H9 (cell line): ENCODE results near the gene CLCN6. TPM values are rescaled to one million over a fixed set of nuclear protein-coding genes. Genes with fewer than 3 reads are reported as not detected.

Experiments
- DNase-seq: peaks from one replicate; pipeline ENCODE4 v3.0.0-alpha.2; 2017
- H2AFZ ChIP-seq: one replicate; pipeline ENCODE4 v1.6.1; 2013; ENCODE audit warnings: mild to moderate bottlenecking, low read length, control low read depth, moderate library complexity
- H2AK5ac ChIP-seq: 2 replicates; pipeline ENCODE4 v1.6.1; 2013; ENCODE audit warnings: low read length, control low read depth, mixed read lengths; ENCODE audit not compliant: insufficient read length
- H2BK120ac ChIP-seq: one replicate; pipeline ENCODE4 v1.6.1; 2013; ENCODE audit warnings: low read depth, mild to moderate bottlenecking, low read length, control low read depth, inconsistent platforms; ENCODE audit not compliant: poor library complexity, severe bottlenecking
- H2BK12ac ChIP-seq: 2 replicates; pipeline ENCODE4 v1.6.1; 2013; ENCODE audit warnings: low read length, control low read depth, mixed read lengths, low read depth; ENCODE audit not compliant: insufficient read length
- H2BK15ac ChIP-seq: 2 replicates; pipeline ENCODE4 v1.6.1; 2013; ENCODE audit warnings: low read depth, low read length, control low read depth
- H2BK20ac ChIP-seq: one replicate; pipeline ENCODE4 v1.6.1; 2013; ENCODE audit warnings: low read depth, mild to moderate bottlenecking, low read length, control low read depth, inconsistent platforms; ENCODE audit not compliant: poor library complexity, severe bottlenecking
- H2BK5ac ChIP-seq: 2 replicates; pipeline ENCODE4 v1.6.1; 2013; ENCODE audit warnings: low read length, control low read depth, mixed read lengths; ENCODE audit not compliant: insufficient read length
- H3K14ac ChIP-seq: 2 replicates; pipeline ENCODE4 v1.6.1; 2013; ENCODE audit warnings: low read length, control low read depth; ENCODE audit not compliant: insufficient read depth
- H3K18ac ChIP-seq: 2 replicates; pipeline ENCODE4 v1.6.1; 2013; ENCODE audit warnings: low read depth, mild to moderate bottlenecking, mixed read lengths, low read length, control low read depth; ENCODE audit not compliant: insufficient read length
- H3K23ac ChIP-seq: 2 replicates; pipeline ENCODE4 v1.6.1; 2013; ENCODE audit warnings: low read length, control low read depth, mixed read lengths, low read depth; ENCODE audit not compliant: insufficient read length
- H3K23me2 ChIP-seq: 2 replicates; pipeline ENCODE4 v1.6.1; 2013; ENCODE audit warnings: low read depth, mild to moderate bottlenecking, mixed read lengths, low read length, control low read depth; ENCODE audit not compliant: insufficient read length, poor library complexity, severe bottlenecking
- H3K27ac ChIP-seq: 2 replicates; pipeline ENCODE4 v1.5.1; 2013; ENCODE audit warnings: low read length, control low read depth, mixed read lengths, low read depth; ENCODE audit not compliant: insufficient read length
- H3K27me3 ChIP-seq: 2 replicates; pipeline ENCODE4 v1.6.1; 2013; ENCODE audit warnings: low read length, control low read depth, inconsistent platforms; ENCODE audit not compliant: insufficient read depth
- H3K4ac ChIP-seq: 2 replicates; pipeline ENCODE4 v1.6.1; 2013; ENCODE audit warnings: low read depth, mild to moderate bottlenecking, control low read depth, inconsistent platforms, low read length, moderate library complexity
- H3K4me1 ChIP-seq: 2 replicates; pipeline ENCODE4 v1.6.1; 2013; ENCODE audit warnings: low read length, control low read depth, inconsistent platforms; ENCODE audit not compliant: insufficient read depth
- H3K4me2 ChIP-seq: 2 replicates; pipeline ENCODE4 v1.6.1; 2013; ENCODE audit warnings: low read length, control low read depth, mixed read lengths; ENCODE audit not compliant: insufficient read length, insufficient read depth
- H3K56ac ChIP-seq: 2 replicates; pipeline ENCODE4 v1.6.1; 2013; ENCODE audit warnings: low read depth, mild to moderate bottlenecking, mixed read lengths, low read length, control low read depth; ENCODE audit not compliant: insufficient read length
- H3K79me1 ChIP-seq: 2 replicates; pipeline ENCODE4 v1.6.1; 2013; ENCODE audit warnings: low read depth, mild to moderate bottlenecking, moderate library complexity, low read length, control low read depth, inconsistent platforms; ENCODE audit not compliant: insufficient read depth, poor library complexity, severe bottlenecking
- H3K79me2 ChIP-seq: 2 replicates; pipeline ENCODE4 v1.6.1; 2013; ENCODE audit warnings: low read length, control low read depth, inconsistent platforms; ENCODE audit not compliant: insufficient read depth
- H3K9ac ChIP-seq: 2 replicates; pipeline ENCODE4 v1.6.1; 2013; ENCODE audit warnings: low read length, control low read depth, mixed read lengths; ENCODE audit not compliant: insufficient read length; ENCODE audit errors: extremely low read depth
- H3K9me3 ChIP-seq: one replicate; pipeline ENCODE4 v1.6.1; 2013; ENCODE audit warnings: low read depth, low read length, inconsistent platforms; ENCODE audit not compliant: control insufficient read depth
- H3T11ph ChIP-seq: one replicate; pipeline ENCODE4 v1.6.1; 2013; ENCODE audit warnings: mild to moderate bottlenecking, low read length, control low read depth, inconsistent platforms
- H4K20me1 ChIP-seq: one replicate; pipeline ENCODE4 v1.6.1; 2013; ENCODE audit not compliant: control insufficient read depth, insufficient read length, insufficient read depth
- H4K5ac ChIP-seq: 2 replicates; pipeline ENCODE4 v1.6.1; 2013; ENCODE audit warnings: low read depth, mild to moderate bottlenecking, mixed read lengths, low read length, control low read depth; ENCODE audit not compliant: insufficient read length
- H4K8ac ChIP-seq: replicated peaks from 2 replicates; pipeline ENCODE4 v1.6.1; 2013; ENCODE audit warnings: low read length, control low read depth, mixed read lengths, low read depth; ENCODE audit not compliant: insufficient read length
- H4K91ac ChIP-seq: 2 replicates; pipeline ENCODE4 v1.6.1; 2013; ENCODE audit warnings: low read depth, mild to moderate bottlenecking, moderate library complexity, mixed read lengths, low read length, control low read depth; ENCODE audit not compliant: insufficient read length
- H3K27ac Mint-ChIP-seq, 3 experiments: 2 replicates in 2 of 3; 3 replicates in 1 of 3; pipeline ENCODE4 v1.8.0; 2020 to 2021; ENCODE audit warnings: mixed read lengths in 3 of 3, mild to moderate bottlenecking in 1 of 3, moderate library complexity in 1 of 3
- H3K27me3 Mint-ChIP-seq: 2 replicates; pipeline ENCODE4 v1.8.0; 2021; ENCODE audit warnings: low read depth, mild to moderate bottlenecking, moderate library complexity, mixed read lengths
- H3K36me3 Mint-ChIP-seq, 3 experiments: 2 replicates in 2 of 3; 3 replicates in 1 of 3; pipeline ENCODE4 v1.8.0; 2020 to 2021; ENCODE audit warnings: low read depth in 3 of 3, mixed read lengths in 3 of 3; ENCODE audit not compliant: insufficient read depth in 1 of 3
- H3K4me1 Mint-ChIP-seq, 2 experiments: 2 replicates each; pipeline ENCODE4 v1.8.0; 2020; ENCODE audit warnings: mixed read lengths in 2 of 2
- H3K4me3 Mint-ChIP-seq, 2 experiments: 2 replicates in 1 of 2; 3 replicates in 1 of 2; pipeline ENCODE4 v1.8.0; 2020 to 2021; ENCODE audit warnings: mild to moderate bottlenecking in 2 of 2, mixed read lengths in 2 of 2, moderate library complexity in 1 of 2
- H3K9me3 Mint-ChIP-seq, 2 experiments: 2 replicates in 1 of 2; 3 replicates in 1 of 2; pipeline ENCODE4 v1.8.0; 2020; ENCODE audit warnings: mild to moderate bottlenecking in 2 of 2, mixed read lengths in 2 of 2, moderate library complexity in 1 of 2
- WGBS: extraction: QIAGEN DNeasy Blood & Tissue Kit; methylation state at CpG from one replicate; pipeline ENCODE4 v1.1.7; 2013; ENCODE audit warnings: missing lambda C conversion rate, low lambda C conversion rate, mixed read lengths; ENCODE audit not compliant: insufficient read length; ENCODE audit errors: extremely low coverage; 5-methylcytosine and 5-hydroxymethylcytosine counted together
- total RNA-seq: library from RNA; stranded (reverse); gene quantifications from 2 replicates; pipeline ENCODE4 v1.2.1, GENCODE V29; 2021
- TF ChIP-seq, protein P1 (sequence below): fragments of 200-600 bp; sonication (generic); conservative IDR thresholded peaks from 3 replicates; pipeline ENCODE4 v1.8.0; 2021; ENCODE audit warnings: antibody characterized with exemption, mild to moderate bottlenecking

The CLCN6 gene
- total RNA-seq, 1 experiment from 2014 or later = 20.5 TPM

DNA sequence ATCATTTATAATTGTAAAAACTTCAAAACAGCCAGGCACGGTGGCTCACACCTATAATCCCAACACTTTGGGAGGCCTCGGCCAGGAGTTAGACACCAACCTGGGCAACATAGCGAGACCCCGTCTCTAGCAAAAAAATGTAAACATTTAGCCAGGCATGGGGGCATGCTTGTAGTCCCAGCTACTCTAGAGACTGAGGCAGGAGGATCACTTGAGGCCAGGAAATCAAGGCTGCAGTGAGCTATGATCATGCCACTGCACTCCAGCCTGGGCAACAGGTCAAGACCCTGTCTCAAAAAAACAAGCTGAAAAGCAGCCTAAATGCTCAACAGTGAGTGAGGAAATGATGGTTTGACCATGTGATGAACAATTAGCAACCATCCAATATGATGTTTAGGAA, 36.7 kb upstream of the CLCN6 start:
- H3K27ac ChIP-seq = no peak overlapping the region
- Mint-ChIP-seq H3K4me3 (no peak overlapping the region), H3K36me3 (no peaks in the 10 kb centered on the region), H3K4me1 (no peaks in the 10 kb centered on the region), H3K27me3 (peaks cover 23% of the 10 kb centered on the region), H3K9me3 (no peaks in the 10 kb centered on the region), H3K27ac (no peak overlapping the region)
- no peak overlapping the region for H3K56ac ChIP-seq
- H3K4me1 ChIP-seq = no peaks in the 10 kb centered on the region
- H3K79me1 ChIP-seq = no peaks in the 10 kb centered on the region
- no peak overlapping the region for H3K14ac ChIP-seq
- no peak overlapping the region for H3K4me2 ChIP-seq
- H3K27me3 ChIP-seq = no peaks in the 10 kb centered on the region
- H2BK15ac ChIP-seq = no peak overlapping the region
- no peak overlapping the region for H4K8ac ChIP-seq
- H2AFZ ChIP-seq = no peak overlapping the region
- no peak overlapping the region for H3T11ph ChIP-seq
- no peak overlapping the region for H3K18ac ChIP-seq
- H2BK120ac ChIP-seq = no peak overlapping the region
- TF ChIP-seq, protein P1, sequence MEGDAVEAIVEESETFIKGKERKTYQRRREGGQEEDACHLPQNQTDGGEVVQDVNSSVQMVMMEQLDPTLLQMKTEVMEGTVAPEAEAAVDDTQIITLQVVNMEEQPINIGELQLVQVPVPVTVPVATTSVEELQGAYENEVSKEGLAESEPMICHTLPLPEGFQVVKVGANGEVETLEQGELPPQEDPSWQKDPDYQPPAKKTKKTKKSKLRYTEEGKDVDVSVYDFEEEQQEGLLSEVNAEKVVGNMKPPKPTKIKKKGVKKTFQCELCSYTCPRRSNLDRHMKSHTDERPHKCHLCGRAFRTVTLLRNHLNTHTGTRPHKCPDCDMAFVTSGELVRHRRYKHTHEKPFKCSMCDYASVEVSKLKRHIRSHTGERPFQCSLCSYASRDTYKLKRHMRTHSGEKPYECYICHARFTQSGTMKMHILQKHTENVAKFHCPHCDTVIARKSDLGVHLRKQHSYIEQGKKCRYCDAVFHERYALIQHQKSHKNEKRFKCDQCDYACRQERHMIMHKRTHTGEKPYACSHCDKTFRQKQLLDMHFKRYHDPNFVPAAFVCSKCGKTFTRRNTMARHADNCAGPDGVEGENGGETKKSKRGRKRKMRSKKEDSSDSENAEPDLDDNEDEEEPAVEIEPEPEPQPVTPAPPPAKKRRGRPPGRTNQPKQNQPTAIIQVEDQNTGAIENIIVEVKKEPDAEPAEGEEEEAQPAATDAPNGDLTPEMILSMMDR = no peak
- H3K4ac ChIP-seq = no peak overlapping the region
- no peak overlapping the region for H3K23ac ChIP-seq
- DNase-seq = no peak
- no peaks in the 10 kb centered on the region for H4K20me1 ChIP-seq
- no peak overlapping the region for H2AK5ac ChIP-seq
- no peak overlapping the region for H2BK20ac ChIP-seq
- no peak overlapping the region for H2BK5ac ChIP-seq
- no peak overlapping the region for H4K91ac ChIP-seq
- no CpG with 5 or more reads among the region's 4 CpGs for WGBS
- no peaks in the 10 kb centered on the region for H3K23me2 ChIP-seq
- H2BK12ac ChIP-seq = no peak overlapping the region
- H3K79me2 ChIP-seq = no peaks in the 10 kb centered on the region
- H3K9me3 ChIP-seq = no peaks in the 10 kb centered on the region
- no peak overlapping the region for H4K5ac ChIP-seq
- no peak overlapping the region for H3K9ac ChIP-seq
